Ureter (tissue), 1 donor: Measurements from ENCODE around the gene BLVRA. TPM values are rescaled to one million over a fixed set of nuclear protein-coding genes. Genes with fewer than 3 reads are reported as not detected.
A peak's percentile ranks its signal among the peaks of the same experiment; 100 is the strongest.

Source experiments
- DNase-seq: peaks from one replicate; pipeline ENCODE4 v3.0.0-alpha.2; 2020; ENCODE audit warnings: low spot score
- total RNA-seq: library from RNA; stranded (reverse); gene quantifications from one replicate; pipeline ENCODE4 v1.2.4, GENCODE V29; 2023
- donor health status: DM: yes; HTN: yes; CAD: no.

Gene BLVRA
- total RNA-seq, 1 donor from 2014 or later: 35.9 TPM

- no peak for DNase-seq
Observed at GRCh38 chr7:43750016-43750887, 8.2 kb upstream of the BLVRA start.

- DNase-seq: no peak
Observed at GRCh38 chr7:43752411-43752810, 6.1 kb upstream of the BLVRA start.

- DNase-seq: no peak
Observed at GRCh38 chr7:43753271-43753810, 5.1 kb upstream of the BLVRA start.

- no peak for DNase-seq
Observed at GRCh38 chr7:43753843-43754242, 4.6 kb upstream of the BLVRA start.

- no peak for DNase-seq
Observed at GRCh38 chr7:43754596-43754995, 3.9 kb upstream of the BLVRA start.

GRCh38 chr7:43756368-43757072 is 2.0 kb upstream of the BLVRA start:
- no peak for DNase-seq

- no peak for DNase-seq
Observed at GRCh38 chr7:43757073-43757720, 1.3 kb upstream of the BLVRA start.

GRCh38 chr7:43758822-43759683 is 573 bp downstream of the BLVRA start:
- no peak for DNase-seq

GRCh38 chr7:43760861-43761260 is 2.4 kb downstream of the BLVRA start:
- no peak for DNase-seq

- DNase-seq: no peak
Observed at GRCh38 chr7:43761382-43761781, 2.9 kb downstream of the BLVRA start.

GRCh38 chr7:43761938-43762692 is 3.6 kb downstream of the BLVRA start:
- DNase-seq: no peak

- DNase-seq: no peak
Observed at GRCh38 chr7:43763183-43763582, 4.7 kb downstream of the BLVRA start.

GRCh38 chr7:43764039-43764761 is 5.7 kb downstream of the BLVRA start:
- DNase-seq: peak; percentile 56

GRCh38 chr7:43764807-43765491 is 6.5 kb downstream of the BLVRA start:
- no peak for DNase-seq

- DNase-seq: no peak
Observed at GRCh38 chr7:43766564-43766963, 8.1 kb downstream of the BLVRA start.

- DNase-seq: no peak
Observed at GRCh38 chr7:43767311-43767710, 8.8 kb downstream of the BLVRA start.

GRCh38 chr7:43768201-43768886 is 9.9 kb downstream of the BLVRA start:
- peak; percentile 30 for DNase-seq

GRCh38 chr7:43768887-43769272 is 10.4 kb downstream of the BLVRA start:
- no peak for DNase-seq

- no peak for DNase-seq
Observed at GRCh38 chr7:43769281-43769680, 10.8 kb downstream of the BLVRA start.
